HepG2 (cell line): ENCODE data around the gene CCDC106. TPM values are rescaled to one million over a fixed set of nuclear protein-coding genes. Genes with fewer than 3 reads are reported as not detected.

Source experiments
- ARNTL ChIP-seq: sonication (generic); formaldehyde crosslinking; IDR thresholded peaks from 2 replicates; pipeline ENCODE4 v1.4.0; 2020; ENCODE audit warnings: mild to moderate bottlenecking, missing genetic modification reagents
- CEBPB ChIP-seq: IDR thresholded peaks from 2 replicates; pipeline ENCODE4 v1.6.1; 2011; ENCODE audit warnings: low read depth, low read length, improper control_type of control experiment, borderline replicate concordance
- CREB1 ChIP-seq, 2 experiments: fragments of 450-650 bp in 1 of 2; IDR thresholded peaks; 2 replicates each; pipeline ENCODE4 v1.6.1; 2016 to 2017; ENCODE audit warnings: control low read depth in 1 of 2, mild to moderate bottlenecking in 1 of 2, missing compliant biosample characterization in 1 of 2, missing genetic modification characterization in 1 of 2
- EHMT2 ChIP-seq: fragments of 200-600 bp; sonication (generic); IDR thresholded peaks from 2 replicates; pipeline ENCODE4 v1.7.0; 2017; ENCODE audit warnings: antibody characterized with exemption, low read depth, low read length, borderline replicate concordance
- ELK4 ChIP-seq: sonication (generic); formaldehyde crosslinking; IDR thresholded peaks from 2 replicates; pipeline ENCODE4 v1.9.0; 2021; ENCODE audit warnings: missing genetic modification reagents, borderline replicate concordance
- GLI4 ChIP-seq: sonication (generic); formaldehyde crosslinking; IDR thresholded peaks from 2 replicates; pipeline ENCODE4 v1.5.1; 2020; ENCODE audit warnings: missing genetic modification reagents, mild to moderate bottlenecking, moderate library complexity, borderline replicate concordance
- HBP1 ChIP-seq: IDR thresholded peaks from 2 replicates; pipeline ENCODE4 v1.6.1; 2016; ENCODE audit warnings: low read depth, control low read depth
- HIVEP1 ChIP-seq: sonication (generic); formaldehyde crosslinking; IDR thresholded peaks from 2 replicates; pipeline ENCODE4 v1.4.0; 2020; ENCODE audit warnings: mild to moderate bottlenecking, missing genetic modification reagents
- HMG20A ChIP-seq: IDR thresholded peaks from 2 replicates; pipeline ENCODE4 v1.6.1; 2016; ENCODE audit warnings: borderline replicate concordance
- KLF12 ChIP-seq: sonication (generic); formaldehyde crosslinking; IDR thresholded peaks from 2 replicates; pipeline ENCODE4 v1.4.0; 2020; ENCODE audit warnings: missing genetic modification reagents, borderline replicate concordance
- PLSCR1 ChIP-seq: sonication (generic); formaldehyde crosslinking; IDR thresholded peaks from 2 replicates; pipeline ENCODE4 v1.5.0; 2020; ENCODE audit warnings: missing genetic modification reagents, mild to moderate bottlenecking, borderline replicate concordance
- RBM22 ChIP-seq: fragments of 200-400 bp; formaldehyde crosslinking; optimal IDR thresholded peaks from 2 replicates; pipeline ENCODE3; 2017; ENCODE audit warnings: mild to moderate bottlenecking, low read length, moderate library complexity
- TAF1 ChIP-seq: sonication (generic); formaldehyde crosslinking; IDR thresholded peaks from 2 replicates; pipeline ENCODE4 v1.4.0; 2020; ENCODE audit warnings: missing genetic modification reagents
- TEAD3 ChIP-seq: optimal IDR thresholded peaks from 2 replicates; pipeline ENCODE3; 2016; ENCODE audit warnings: borderline replicate concordance
- U2AF2 ChIP-seq: fragments of 200-400 bp; formaldehyde crosslinking; IDR thresholded peaks from 2 replicates; pipeline ENCODE4 v1.6.1; 2017; ENCODE audit warnings: low read depth, mild to moderate bottlenecking, low read length
- ZFP1 ChIP-seq: IDR thresholded peaks from 2 replicates; pipeline ENCODE4 v1.6.1; 2016
- ZNF234 ChIP-seq: sonication (generic); formaldehyde crosslinking; conservative IDR thresholded peaks from 2 replicates; pipeline ENCODE4 v1.5.1; 2020; ENCODE audit warnings: mild to moderate bottlenecking, missing genetic modification reagents
- ZNF256 ChIP-seq: sonication (generic); formaldehyde crosslinking; conservative IDR thresholded peaks from 2 replicates; pipeline ENCODE4 v1.4.0; 2020; ENCODE audit warnings: missing genetic modification reagents
- ZNF292 ChIP-seq: sonication (generic); formaldehyde crosslinking; IDR thresholded peaks from 2 replicates; pipeline ENCODE4 v1.8.1; 2022; ENCODE audit warnings: mild to moderate bottlenecking, low read depth, missing genetic modification reagents, borderline replicate concordance
- ZNF737 ChIP-seq: sonication (generic); formaldehyde crosslinking; IDR thresholded peaks from 2 replicates; pipeline ENCODE4 v1.5.0; 2020; ENCODE audit warnings: missing genetic modification reagents, mild to moderate bottlenecking, borderline replicate concordance
- ZSCAN30 ChIP-seq: sonication (generic); formaldehyde crosslinking; IDR thresholded peaks from 2 replicates; pipeline ENCODE4 v1.5.0; 2020; ENCODE audit warnings: mild to moderate bottlenecking, missing genetic modification reagents
- ZSCAN31 ChIP-seq: sonication (generic); formaldehyde crosslinking; IDR thresholded peaks from 2 replicates; pipeline ENCODE4 v1.5.0; 2020; ENCODE audit warnings: low read depth, mild to moderate bottlenecking, missing genetic modification reagents
- polyA plus RNA-seq, 8 experiments: library from polyadenylated mRNA; depleted of rRNA in 3 of 8; stranded (reverse) in 7 of 8; unstranded in 1 of 8; fragments of >200 nt; fragmentation: Illumina TruSeq in 4 of 8; extraction: Trizol in 4 of 8; gene quantifications; 2 replicates each; pipeline versions ENCODE4 v1.2.1 to v1.2.3, GENCODE V29; 2011 to 2016; ENCODE audit warnings: low read depth in 4 of 8, missing spikeins in 1 of 8, mixed read lengths in 1 of 8; ENCODE audit not compliant: insufficient read depth in 1 of 8
- total RNA-seq, 5 experiments: library from RNA; depleted of rRNA; stranded (reverse); fragments of >200 nt; fragmentation: Illumina TruSeq; extraction: Trizol; gene quantifications; 2 replicates each; pipeline ENCODE4 v1.2.3, GENCODE V29; 2016; ENCODE audit warnings: low read depth in 1 of 5
- TF ChIP-seq, protein P1 (sequence below): sonication (generic); formaldehyde crosslinking; IDR thresholded peaks from 2 replicates; pipeline ENCODE4 v1.5.0; 2020; ENCODE audit warnings: missing genetic modification reagents, mild to moderate bottlenecking, borderline replicate concordance
- TF ChIP-seq, protein P2 (sequence below): IDR thresholded peaks from 2 replicates; pipeline ENCODE4 v1.6.1; 2012; ENCODE audit warnings: low read length, improper control_type of control experiment

The CCDC106 gene
- total and polyA plus RNA-seq, 2 of the 13 experiments (the other 11 are each of a cell fraction or from before 2014, with no cell fraction given), result 4.7 to 8.8 TPM

GRCh38 chr19:55655648-55656040 lies 7.6 kb downstream of the CCDC106 start (continued):
- TF ChIP-seq, protein P1, sequence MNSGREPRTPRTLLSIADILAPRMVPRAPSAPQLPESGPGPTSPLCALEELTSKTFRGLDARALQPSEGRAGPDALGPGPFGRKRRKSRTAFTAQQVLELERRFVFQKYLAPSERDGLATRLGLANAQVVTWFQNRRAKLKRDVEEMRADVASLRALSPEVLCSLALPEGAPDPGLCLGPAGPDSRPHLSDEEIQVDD (CRISPR knock-in tag), result no peak
- TF ChIP-seq ZSCAN30 (CRISPR knock-in tag) (no peak), HIVEP1 (CRISPR knock-in tag) (no peak), CREB1 (IDR thresholded peaks at IDR 0.05) (no peak), CREB1 (CRISPR knock-in tag; IDR thresholded peaks at IDR 0.05) (no peak), CEBPB (no peak), ZNF292 (CRISPR knock-in tag) (no peak), PLSCR1 (no peak), ELK4 (no peak), ZNF737 (CRISPR knock-in tag) (no peak), ZFP1 (CRISPR knock-in tag) (0 out of 2 replicates have a peak, but pooled peaks have one; percentile 11), ZNF234 (CRISPR knock-in tag) (no peak), ZSCAN31 (CRISPR knock-in tag) (peak; percentile 1; the same call in 1 of the 2 replicates), HBP1 (CRISPR knock-in tag) (no peak), KLF12 (CRISPR knock-in tag) (no peak), TEAD3 (CRISPR knock-in tag) (no peak), TAF1 (CRISPR knock-in tag) (no peak; the same call in 1 of the 2 replicates), HMG20A (CRISPR knock-in tag) (no peak), GLI4 (CRISPR knock-in tag) (no peak), ARNTL (CRISPR knock-in tag) (no peak), RBM22 (no peak), EHMT2 (no peak), U2AF2 (no peak), ZNF256 (CRISPR knock-in tag) (no peak)
- TF ChIP-seq, protein P2, sequence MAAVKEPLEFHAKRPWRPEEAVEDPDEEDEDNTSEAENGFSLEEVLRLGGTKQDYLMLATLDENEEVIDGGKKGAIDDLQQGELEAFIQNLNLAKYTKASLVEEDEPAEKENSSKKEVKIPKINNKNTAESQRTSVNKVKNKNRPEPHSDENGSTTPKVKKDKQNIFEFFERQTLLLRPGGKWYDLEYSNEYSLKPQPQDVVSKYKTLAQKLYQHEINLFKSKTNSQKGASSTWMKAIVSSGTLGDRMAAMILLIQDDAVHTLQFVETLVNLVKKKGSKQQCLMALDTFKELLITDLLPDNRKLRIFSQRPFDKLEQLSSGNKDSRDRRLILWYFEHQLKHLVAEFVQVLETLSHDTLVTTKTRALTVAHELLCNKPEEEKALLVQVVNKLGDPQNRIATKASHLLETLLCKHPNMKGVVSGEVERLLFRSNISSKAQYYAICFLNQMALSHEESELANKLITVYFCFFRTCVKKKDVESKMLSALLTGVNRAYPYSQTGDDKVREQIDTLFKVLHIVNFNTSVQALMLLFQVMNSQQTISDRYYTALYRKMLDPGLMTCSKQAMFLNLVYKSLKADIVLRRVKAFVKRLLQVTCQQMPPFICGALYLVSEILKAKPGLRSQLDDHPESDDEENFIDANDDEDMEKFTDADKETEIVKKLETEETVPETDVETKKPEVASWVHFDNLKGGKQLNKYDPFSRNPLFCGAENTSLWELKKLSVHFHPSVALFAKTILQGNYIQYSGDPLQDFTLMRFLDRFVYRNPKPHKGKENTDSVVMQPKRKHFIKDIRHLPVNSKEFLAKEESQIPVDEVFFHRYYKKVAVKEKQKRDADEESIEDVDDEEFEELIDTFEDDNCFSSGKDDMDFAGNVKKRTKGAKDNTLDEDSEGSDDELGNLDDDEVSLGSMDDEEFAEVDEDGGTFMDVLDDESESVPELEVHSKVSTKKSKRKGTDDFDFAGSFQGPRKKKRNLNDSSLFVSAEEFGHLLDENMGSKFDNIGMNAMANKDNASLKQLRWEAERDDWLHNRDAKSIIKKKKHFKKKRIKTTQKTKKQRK, result no peak
